Caco-2 (cell line): ENCODE results near the gene AANAT. TPM values are rescaled to one million over a fixed set of nuclear protein-coding genes. Genes with fewer than 3 reads are reported as not detected.

Source experiments
- BruUV-seq: library from RNA; stranded (reverse); fragments of 400-500 nt; replicated peaks from 2 replicates; lab custom pipeline; 2021; lab: Mats Ljungman, UMichigan
- CTCF ChIA-PET: fragments of 300-600 bp; sonication (Branson Sonifier 250); formaldehyde crosslinking; loops from one replicate; lab custom pipeline; 2022; ENCODE audit warnings: antibody characterized with exemption; lab: Charles Lee
- POLR2A ChIA-PET: fragments of 300-600 bp; sonication (Branson Sonifier 250); formaldehyde crosslinking; loops from one replicate; lab custom pipeline; 2022; ENCODE audit warnings: antibody characterized with exemption; lab: Charles Lee
- DNase-seq, 2 experiments: peaks; one replicate each; pipeline versions ENCODE4 v3.0.0 to v3.0.0-alpha.2; 2020 to 2022
- H3K27me3 ChIP-seq: replicated peaks from 2 replicates; pipeline ENCODE4 v1.6.0; 2011; ENCODE audit warnings: low read length; ENCODE audit not compliant: control insufficient read depth, insufficient read depth
- H3K36me3 ChIP-seq: 2 replicates; pipeline ENCODE4 v1.5.1; 2011; ENCODE audit warnings: low read length; ENCODE audit not compliant: control insufficient read depth, insufficient read depth
- H3K4me1 ChIP-seq: fragments of 250-450 bp; sonication (Bioruptor Pico); 2 replicates; pipeline ENCODE4 v1.5.1; 2020; ENCODE audit warnings: mild to moderate bottlenecking
- H3K4me3 ChIP-seq: 2 replicates; pipeline ENCODE4 v1.5.1; 2011; ENCODE audit warnings: low read depth, mild to moderate bottlenecking, control low read depth, low read length
- H3K9me3 ChIP-seq: fragments of 250-450 bp; sonication (Bioruptor Pico); 2 replicates; pipeline ENCODE4 v1.5.1; 2020; ENCODE audit warnings: mild to moderate bottlenecking, moderate library complexity
- H3K27ac Mint-ChIP-seq: one replicate; pipeline ENCODE4 v1.8.0; 2022; ENCODE audit warnings: mixed read lengths; ENCODE audit not compliant: unreplicated experiment
- H3K27me3 Mint-ChIP-seq: one replicate; pipeline ENCODE4 v1.8.0; 2022; ENCODE audit warnings: mixed read lengths; ENCODE audit not compliant: insufficient read depth, unreplicated experiment
- H3K36me3 Mint-ChIP-seq: one replicate; pipeline ENCODE4 v1.8.0; 2022; ENCODE audit warnings: mild to moderate bottlenecking, mixed read lengths; ENCODE audit not compliant: insufficient read depth, unreplicated experiment
- H3K4me1 Mint-ChIP-seq: one replicate; pipeline ENCODE4 v1.8.0; 2022; ENCODE audit warnings: low read depth, mixed read lengths; ENCODE audit not compliant: unreplicated experiment
- H3K4me3 Mint-ChIP-seq: one replicate; pipeline ENCODE4 v1.8.0; 2022; ENCODE audit warnings: mild to moderate bottlenecking, moderate library complexity, mixed read lengths; ENCODE audit not compliant: unreplicated experiment
- H3K9me3 Mint-ChIP-seq: one replicate; pipeline ENCODE4 v1.8.0; 2022; ENCODE audit warnings: mixed read lengths; ENCODE audit not compliant: unreplicated experiment
- CTCF ChIP-seq, 2 experiments: fragments of 200-600 bp in 1 of 2; IDR thresholded peaks; 1 replicate in 1 of 2; 2 replicates in 1 of 2; pipeline versions ENCODE4 v1.5.1 to v1.8.0; 2011 to 2022; ENCODE audit warnings: antibody characterized with exemption in 1 of 2, control low read depth in 1 of 2, inconsistent platforms in 1 of 2, low read depth in 1 of 2, low read length in 1 of 2, mild to moderate bottlenecking in 1 of 2, moderate library complexity in 1 of 2; ENCODE audit not compliant: insufficient read depth in 1 of 2, severe bottlenecking in 1 of 2, unreplicated experiment in 1 of 2
- intact Hi-C: fragments of 100-400 bp; cut with micrococcal nuclease; formaldehyde crosslinking; loops from one replicate; pipeline ENCODE4 v1.10.0; 2022; ENCODE audit not compliant: unreplicated experiment
- total RNA-seq: library from RNA; stranded (reverse); gene quantifications from 2 replicates; pipeline ENCODE4 v1.2.3, GENCODE V29; 2022

AANAT gene
- total RNA-seq, 1 experiment from 2014 or later = not detected

GRCh38 chr17:76421044-76421407 lies 46.4 kb upstream of the AANAT start:
- POLR2A ChIA-PET = no interaction called here
- H3K4me1 Mint-ChIP-seq = no peaks in the 10 kb centered on the region

GRCh38 chr17:76422406-76422805 lies 45.0 kb upstream of the AANAT start:
- no peak overlapping the region for H3K4me3 Mint-ChIP-seq
- no peaks in the 10 kb centered on the region for H3K27me3 Mint-ChIP-seq
- Histone ChIP-seq H3K4me1 (no peaks in the 10 kb centered on the region), H3K36me3 (no peaks in the 10 kb centered on the region; the same call in 1 of the 2 replicates), H3K27me3 (no peaks in the 10 kb centered on the region), H3K9me3 (no peaks in the 10 kb centered on the region), H3K4me3 (no peak overlapping the region)
- intact Hi-C loops = no loop called here
- peaks cover 14% of the 10 kb centered on the region for H3K36me3 Mint-ChIP-seq
- ChIA-PET CTCF (no interaction called here), POLR2A (no interaction called here)
- TF ChIP-seq CTCF (IDR thresholded peaks at IDR 0.05; ENCODE audit: insufficient read depth in 1 of 2, low read depth in 1 of 2, low read length in 1 of 2, severe bottlenecking in 1 of 2, unreplicated experiment in 1 of 2) = no peak
- H3K4me1 Mint-ChIP-seq = no peaks in the 10 kb centered on the region
- BruUV-seq = no TSS peak
- DNase-seq = no peak
- H3K27ac Mint-ChIP-seq = no peak overlapping the region
- no peaks in the 10 kb centered on the region for H3K9me3 Mint-ChIP-seq

More at GRCh38 chr17:76421044-76421407, 46.4 kb upstream of the AANAT start:
- TF ChIP-seq CTCF (IDR thresholded peaks at IDR 0.05; ENCODE audit: insufficient read depth in 1 of 2, low read depth in 1 of 2, low read length in 1 of 2, severe bottlenecking in 1 of 2, unreplicated experiment in 1 of 2) = no peak
- CTCF ChIA-PET = no interaction called here
- no peaks in the 10 kb centered on the region for H3K27me3 ChIP-seq
- no peak for DNase-seq
- no peaks in the 10 kb centered on the region for H3K9me3 ChIP-seq
- no peak overlapping the region for H3K4me3 Mint-ChIP-seq
- BruUV-seq = no TSS peak
- no peak overlapping the region for H3K4me3 ChIP-seq
- H3K9me3 Mint-ChIP-seq = no peaks in the 10 kb centered on the region
- no peaks in the 10 kb centered on the region for H3K4me1 ChIP-seq
- intact Hi-C loops = no loop called here
- no peaks in the 10 kb centered on the region for H3K27me3 Mint-ChIP-seq
- H3K27ac Mint-ChIP-seq = no peak overlapping the region
- H3K36me3 Mint-ChIP-seq = peaks cover 14% of the 10 kb centered on the region
- H3K36me3 ChIP-seq = peaks cover 1% of the 10 kb centered on the region; the same call in 1 of the 2 replicates

GRCh38 chr17:76422860-76423259 lies 44.5 kb upstream of the AANAT start:
- no TSS peak for BruUV-seq
- CTCF ChIA-PET = interaction anchor here (1.0 kb wide), 1 partner anchor 36 kb away, joined by 3 read pairs; no protein-coding TSS in a partner anchor

More at GRCh38 chr17:76422860-76423259, 44.5 kb upstream of the AANAT start:
- Histone ChIP-seq H3K36me3 (no peaks in the 10 kb centered on the region), H3K9me3 (no peaks in the 10 kb centered on the region), H3K27me3 (no peaks in the 10 kb centered on the region), H3K4me3 (no peak overlapping the region), H3K4me1 (no peaks in the 10 kb centered on the region)
- Mint-ChIP-seq H3K9me3 (no peaks in the 10 kb centered on the region), H3K27ac (no peak overlapping the region), H3K27me3 (no peaks in the 10 kb centered on the region), H3K4me1 (no peaks in the 10 kb centered on the region), H3K4me3 (no peak overlapping the region), H3K36me3 (peaks cover 14% of the 10 kb centered on the region)
- intact Hi-C loops = no loop called here
- no peak for DNase-seq
- POLR2A ChIA-PET = no interaction called here
- TF ChIP-seq CTCF (IDR thresholded peaks at IDR 0.05; ENCODE audit: insufficient read depth in 1 of 2, low read depth in 1 of 2, low read length in 1 of 2, severe bottlenecking in 1 of 2, unreplicated experiment in 1 of 2) = no peak
